GM23248 (cell line): ENCODE measurements around the gene MZT2A.
"Not testable (repeated sequence)": the region's sequence is repeated elsewhere in the genome, so short reads cannot be mapped to it uniquely, and the experiment has no call there.

Experiments used
- EZH2 ChIP-seq: fragments of 200-600 bp; sonication (generic); IDR thresholded peaks from 2 replicates; pipeline ENCODE4 v1.6.1; 2018; ENCODE audit warnings: antibody characterized with exemption, mild to moderate bottlenecking; ENCODE audit not compliant: insufficient read depth, poor library complexity, severe bottlenecking
- EZH2phosphoT487 ChIP-seq: fragments of 200-600 bp; sonication (generic); IDR thresholded peaks from 2 replicates; pipeline ENCODE4 v1.6.1; 2018; ENCODE audit warnings: antibody characterized with exemption, moderate library complexity, mild to moderate bottlenecking, low read depth; ENCODE audit not compliant: insufficient read depth

DNA sequence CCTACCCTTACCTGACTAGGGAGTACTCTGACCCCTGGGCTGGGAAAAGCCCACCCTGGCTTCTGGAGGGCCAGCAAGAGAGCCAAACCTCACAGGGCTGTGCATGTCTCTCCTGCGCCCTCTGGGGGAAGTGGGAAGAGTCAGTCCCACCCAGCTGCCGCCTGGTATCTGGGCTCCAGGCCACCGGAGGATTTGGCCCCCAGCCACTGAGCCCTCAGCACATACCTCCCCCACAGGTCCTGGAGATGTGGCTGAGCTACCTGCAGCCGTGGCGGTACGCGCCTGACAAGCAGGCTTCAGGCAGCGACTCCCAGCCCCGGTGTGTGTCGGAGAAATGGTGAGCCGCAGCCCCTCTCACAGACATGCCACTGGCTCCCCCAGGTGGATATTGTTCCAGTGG is 24.4 kb upstream of the MZT2A start:
- not testable (repeated sequence) for TF ChIP-seq EZH2, EZH2phosphoT487
